OCI-LY3 (cell line): Measurements from ENCODE around the gene ZCCHC2.

Experiments used
- EZH2phosphoT487 ChIP-seq: fragments of 200-600 bp; shearing (Covaris generic); IDR thresholded peaks from 2 replicates; pipeline ENCODE4 v1.6.1; 2018; ENCODE audit warnings: antibody characterized with exemption, mixed run types, low read depth
- TF ChIP-seq, protein P1 (sequence below): fragments of 200-600, 300-600 bp; sonication (generic); IDR thresholded peaks from 2 replicates; pipeline ENCODE4 v1.5.1; 2014; ENCODE audit warnings: antibody characterized with exemption, low read length, low read depth

GRCh38 chr18:62616331-62616805 lies 93.5 kb downstream of the ZCCHC2 start:
- TF ChIP-seq EZH2phosphoT487 = no peak
- TF ChIP-seq, protein P1, sequence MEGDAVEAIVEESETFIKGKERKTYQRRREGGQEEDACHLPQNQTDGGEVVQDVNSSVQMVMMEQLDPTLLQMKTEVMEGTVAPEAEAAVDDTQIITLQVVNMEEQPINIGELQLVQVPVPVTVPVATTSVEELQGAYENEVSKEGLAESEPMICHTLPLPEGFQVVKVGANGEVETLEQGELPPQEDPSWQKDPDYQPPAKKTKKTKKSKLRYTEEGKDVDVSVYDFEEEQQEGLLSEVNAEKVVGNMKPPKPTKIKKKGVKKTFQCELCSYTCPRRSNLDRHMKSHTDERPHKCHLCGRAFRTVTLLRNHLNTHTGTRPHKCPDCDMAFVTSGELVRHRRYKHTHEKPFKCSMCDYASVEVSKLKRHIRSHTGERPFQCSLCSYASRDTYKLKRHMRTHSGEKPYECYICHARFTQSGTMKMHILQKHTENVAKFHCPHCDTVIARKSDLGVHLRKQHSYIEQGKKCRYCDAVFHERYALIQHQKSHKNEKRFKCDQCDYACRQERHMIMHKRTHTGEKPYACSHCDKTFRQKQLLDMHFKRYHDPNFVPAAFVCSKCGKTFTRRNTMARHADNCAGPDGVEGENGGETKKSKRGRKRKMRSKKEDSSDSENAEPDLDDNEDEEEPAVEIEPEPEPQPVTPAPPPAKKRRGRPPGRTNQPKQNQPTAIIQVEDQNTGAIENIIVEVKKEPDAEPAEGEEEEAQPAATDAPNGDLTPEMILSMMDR = no peak
